Erythroblast (primary cell): ENCODE results near the gene ZNF835.

Experiments
- GATA1 ChIP-seq: IDR thresholded peaks from 2 replicates; pipeline ENCODE4 v1.6.1; 2011; ENCODE audit warnings: low read depth, mild to moderate bottlenecking, control low read depth, low read length, moderate library complexity
- POLR2A ChIP-seq: IDR thresholded peaks from 2 replicates; pipeline ENCODE4 v1.6.1; 2011; ENCODE audit warnings: mild to moderate bottlenecking, low read length

DNA sequence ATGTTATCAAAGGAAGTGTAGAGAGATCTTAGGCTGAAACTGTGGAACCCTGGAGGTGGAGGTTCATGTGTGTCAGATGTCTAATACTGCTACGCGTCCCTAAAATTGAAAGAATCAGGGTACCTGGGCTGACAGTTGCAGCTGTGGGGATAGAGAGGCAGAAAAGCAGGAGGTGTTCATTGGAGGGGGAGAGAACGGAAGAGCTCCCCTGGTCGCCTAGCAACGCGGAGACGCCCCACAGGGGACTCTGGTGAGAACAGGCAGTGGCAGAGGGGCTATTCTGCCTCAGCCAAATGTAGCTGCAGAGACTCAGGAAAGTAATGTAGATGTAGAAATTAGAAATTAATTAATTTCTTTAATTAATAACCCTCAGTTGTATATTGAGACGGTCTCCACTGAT lies 10.1 kb upstream of the ZNF835 start:
- TF ChIP-seq POLR2A (no peak), GATA1 (no peak)
